ENCODE data around the gene P3H2.
A peak's percentile ranks its signal among the peaks of the same experiment; 100 is the strongest.
"Not testable (repeated sequence)": the region's sequence is repeated elsewhere in the genome, so short reads cannot be mapped to it uniquely, and the experiment has no call there.

Gene P3H2

GRCh38 chr3:190120269-190121060 lies at the start of gene P3H2:
Gene P3H2, minus strand, starts transcription at chr3:190120897. Its CDS starts 166 bp downstream, at chr3:190120731.
- peak; percentile 95 for DNase-seq

GRCh38 chr3:190169877-190170276 lies 49.2 kb upstream of the P3H2 start:
- DNase-seq: no peak

GRCh38 chr3:190169243-190169642 lies 48.5 kb upstream of the P3H2 start:
- no peak for DNase-seq

GRCh38 chr3:190167936-190168680 lies 47.4 kb upstream of the P3H2 start:
- DNase-seq: no peak

GRCh38 chr3:190166948-190167347 lies 46.3 kb upstream of the P3H2 start:
- DNase-seq: no peak

GRCh38 chr3:190165253-190165652 lies 44.6 kb upstream of the P3H2 start:
- DNase-seq: no peak

- not testable (repeated sequence) for DNase-seq
Observed at GRCh38 chr3:190162013-190162412, 41.3 kb upstream of the P3H2 start.

- DNase-seq: no peak
Observed at GRCh38 chr3:190159902-190160435, 39.3 kb upstream of the P3H2 start.

- DNase-seq: no peak
Observed at GRCh38 chr3:190158261-190158660, 37.6 kb upstream of the P3H2 start.

GRCh38 chr3:190155752-190156151 lies 35.1 kb upstream of the P3H2 start:
- DNase-seq: no peak

- no peak for DNase-seq
Observed at GRCh38 chr3:190150681-190151080, 30.0 kb upstream of the P3H2 start.

GRCh38 chr3:190149830-190150619 lies 29.3 kb upstream of the P3H2 start:
- DNase-seq: not testable (repeated sequence)

GRCh38 chr3:190144793-190145192 lies 24.1 kb upstream of the P3H2 start:
- DNase-seq: not testable (repeated sequence)

- no peak for DNase-seq
Observed at GRCh38 chr3:190142041-190142440, 21.3 kb upstream of the P3H2 start.

- no peak for DNase-seq
Observed at GRCh38 chr3:190139365-190139764, 18.7 kb upstream of the P3H2 start.

- no peak for DNase-seq
Observed at GRCh38 chr3:190132371-190132770, 11.7 kb upstream of the P3H2 start.

- no peak for DNase-seq
Observed at GRCh38 chr3:190131329-190131728, 10.6 kb upstream of the P3H2 start.

- DNase-seq: no peak
Observed at GRCh38 chr3:190130696-190131095, 10.0 kb upstream of the P3H2 start.

GRCh38 chr3:190130037-190130436 lies 9.3 kb upstream of the P3H2 start:
- no peak for DNase-seq

- no peak for DNase-seq
Observed at GRCh38 chr3:190127797-190128196, 7.1 kb upstream of the P3H2 start.

- no peak for DNase-seq
Observed at GRCh38 chr3:190127195-190127594, 6.5 kb upstream of the P3H2 start.

GRCh38 chr3:190125436-190126068 lies 4.9 kb upstream of the P3H2 start:
- DNase-seq: no peak

GRCh38 chr3:190124067-190124466 lies 3.4 kb upstream of the P3H2 start:
- no peak for DNase-seq

Data from eye (tissue), 1 donor.